HepG2 (cell line): ENCODE measurements around the gene KRT27.

Experiments used
- ISL2 ChIP-seq: sonication (generic); formaldehyde crosslinking; IDR thresholded peaks from 2 replicates; pipeline ENCODE4 v1.5.0; 2020; ENCODE audit warnings: missing genetic modification reagents
- MXI1 ChIP-seq: IDR thresholded peaks from 3 replicates; pipeline ENCODE4 v1.6.1; 2012; ENCODE audit warnings: low read depth, low read length, inconsistent platforms, borderline replicate concordance
- TF ChIP-seq, protein P1 (sequence below): IDR thresholded peaks from 2 replicates; pipeline ENCODE4 v1.6.1; 2012; ENCODE audit warnings: low read depth, low read length, improper control_type of control experiment

DNA sequence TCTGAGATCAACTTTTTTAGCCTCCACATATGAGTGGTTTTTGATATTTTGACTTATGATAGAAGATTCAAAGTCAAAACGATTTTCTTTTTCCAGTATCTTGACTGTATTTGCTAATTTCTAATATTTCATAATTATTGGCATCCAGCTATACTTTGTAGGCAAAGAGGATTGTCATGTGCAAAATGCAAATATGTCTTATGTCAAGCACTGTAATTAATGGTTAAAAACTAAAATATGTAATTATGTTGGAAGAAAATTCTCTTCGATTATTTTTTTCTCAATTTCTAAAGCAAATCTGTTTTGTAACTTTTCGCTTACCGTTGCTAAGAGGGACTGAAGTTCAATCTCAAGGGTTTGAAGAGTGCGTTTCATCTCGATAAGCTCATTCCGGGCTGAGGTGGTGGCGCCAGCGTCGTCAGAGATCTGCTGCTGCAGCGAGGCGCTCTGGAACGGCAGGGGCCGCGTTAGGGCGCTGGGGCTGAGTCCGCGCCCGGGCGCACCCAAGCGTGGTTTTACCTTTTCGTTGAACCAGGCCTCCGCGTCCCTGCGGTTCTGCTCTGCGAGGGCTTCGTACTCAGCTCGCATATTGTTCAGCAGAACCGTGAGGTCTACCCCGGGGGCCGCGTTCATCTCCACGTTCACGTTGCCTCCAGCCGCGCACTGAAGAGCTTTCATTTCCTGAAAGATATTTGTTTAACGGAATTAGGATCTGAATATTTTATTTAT lies 3.0 kb downstream of the KRT27 start:
- TF ChIP-seq, protein P1, sequence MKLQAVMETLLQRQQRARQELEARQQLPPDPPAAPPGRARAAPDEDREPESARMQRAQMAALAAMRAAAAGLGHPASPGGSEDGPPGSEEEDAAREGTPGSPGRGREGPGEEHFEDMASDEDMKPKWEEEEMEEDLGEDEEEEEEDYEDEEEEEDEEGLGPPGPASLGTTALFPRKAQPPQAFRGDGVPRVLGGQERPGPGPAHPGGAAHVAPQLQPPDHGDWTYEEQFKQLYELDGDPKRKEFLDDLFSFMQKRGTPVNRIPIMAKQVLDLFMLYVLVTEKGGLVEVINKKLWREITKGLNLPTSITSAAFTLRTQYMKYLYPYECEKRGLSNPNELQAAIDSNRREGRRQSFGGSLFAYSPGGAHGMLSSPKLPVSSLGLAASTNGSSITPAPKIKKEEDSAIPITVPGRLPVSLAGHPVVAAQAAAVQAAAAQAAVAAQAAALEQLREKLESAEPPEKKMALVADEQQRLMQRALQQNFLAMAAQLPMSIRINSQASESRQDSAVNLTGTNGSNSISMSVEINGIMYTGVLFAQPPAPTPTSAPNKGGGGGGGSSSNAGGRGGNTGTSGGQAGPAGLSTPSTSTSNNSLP, result no peak
- TF ChIP-seq MXI1, result no peak
- TF ChIP-seq ISL2 (CRISPR knock-in tag), result no peak
